Brain pericyte (primary cell): ENCODE data around the gene CFDP1.
A peak's percentile ranks its signal among the peaks of the same experiment; 100 is the strongest.

Experiments
- DNase-seq: peaks from one replicate; pipeline ENCODE4 v3.0.0-alpha.2; 2012; ENCODE audit warnings: low read depth, low spot score

CFDP1 gene

DNA sequence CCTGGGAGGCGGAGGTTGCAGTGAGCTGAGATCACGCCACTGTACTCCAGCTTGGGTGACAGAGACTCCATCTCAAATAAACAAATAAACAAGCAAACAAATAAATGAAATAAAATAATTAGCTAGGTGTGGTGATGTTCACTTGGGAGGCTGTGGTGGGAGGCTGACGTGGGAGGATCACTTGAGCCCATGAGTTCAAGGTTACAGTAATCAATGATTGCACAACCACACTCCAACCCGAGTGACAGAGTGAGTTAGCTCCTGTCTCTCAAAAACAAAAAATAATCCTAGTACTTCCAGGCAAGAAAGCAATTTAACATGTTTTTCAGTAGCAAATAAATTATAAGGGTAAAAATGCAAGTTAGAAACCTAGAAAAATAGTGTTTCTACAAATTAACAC is 26.4 kb downstream of the CFDP1 start:
- no peak for DNase-seq

DNA sequence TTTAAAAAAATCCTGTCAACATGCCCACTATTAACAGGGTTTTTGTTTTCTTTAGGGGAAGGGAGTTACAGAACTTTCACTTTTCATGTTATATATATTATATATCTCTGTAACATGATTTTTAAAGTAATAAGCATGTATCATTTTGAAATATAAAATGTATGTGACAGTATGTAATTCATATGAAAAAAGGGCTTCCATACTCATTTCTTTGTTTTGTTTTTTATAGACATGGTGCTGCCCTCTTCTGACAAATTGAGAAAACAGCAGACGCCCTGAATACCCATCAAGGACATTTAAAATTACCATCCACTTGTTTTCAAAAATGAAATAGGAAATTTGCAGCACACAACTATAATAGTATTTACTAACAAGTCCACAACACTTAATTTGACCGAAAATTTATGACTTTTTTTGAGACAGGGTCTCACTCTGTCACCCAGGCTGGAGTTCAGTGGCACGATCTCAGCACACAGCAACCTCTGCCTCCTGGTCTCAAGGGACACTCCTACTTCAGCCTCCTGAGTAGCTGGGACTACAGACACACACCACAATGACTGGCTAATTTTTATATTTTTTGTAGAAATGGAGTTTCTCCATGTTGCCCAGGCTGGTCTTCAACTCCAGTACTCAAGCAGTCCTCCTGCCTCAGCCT is 30.4 kb downstream of the CFDP1 start:
- DNase-seq, result no peak

DNA sequence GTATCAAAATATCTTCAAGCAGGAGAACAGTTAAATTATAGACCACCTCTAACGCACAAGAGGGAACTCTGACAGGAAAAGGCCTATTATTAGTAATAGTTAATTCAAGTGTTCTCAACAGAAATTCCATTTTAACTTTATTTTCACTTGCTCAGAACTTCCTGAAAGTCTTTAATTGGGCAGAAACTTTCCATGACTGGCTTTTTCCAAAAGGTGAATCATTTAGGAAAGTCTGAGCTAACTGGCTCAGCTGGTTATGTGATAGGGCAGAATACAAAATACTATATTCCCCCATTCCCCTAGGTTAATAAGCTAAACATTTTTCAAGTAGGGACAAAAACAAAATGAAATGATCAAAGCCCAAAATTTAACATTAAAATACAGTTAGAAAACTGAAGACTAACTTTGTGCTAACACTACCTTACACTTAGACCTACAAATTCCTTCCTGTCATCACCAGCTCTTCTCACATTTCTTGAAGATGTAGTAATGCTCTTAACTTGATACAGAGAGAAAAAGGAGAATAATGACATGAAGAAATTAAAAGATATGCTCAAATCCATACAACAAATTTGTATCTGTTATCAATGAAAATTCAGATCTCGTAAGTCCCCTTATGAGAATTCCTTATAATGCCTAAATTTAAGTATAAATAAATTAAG is 31.0 kb downstream of the CFDP1 start:
- DNase-seq, result no peak

DNA sequence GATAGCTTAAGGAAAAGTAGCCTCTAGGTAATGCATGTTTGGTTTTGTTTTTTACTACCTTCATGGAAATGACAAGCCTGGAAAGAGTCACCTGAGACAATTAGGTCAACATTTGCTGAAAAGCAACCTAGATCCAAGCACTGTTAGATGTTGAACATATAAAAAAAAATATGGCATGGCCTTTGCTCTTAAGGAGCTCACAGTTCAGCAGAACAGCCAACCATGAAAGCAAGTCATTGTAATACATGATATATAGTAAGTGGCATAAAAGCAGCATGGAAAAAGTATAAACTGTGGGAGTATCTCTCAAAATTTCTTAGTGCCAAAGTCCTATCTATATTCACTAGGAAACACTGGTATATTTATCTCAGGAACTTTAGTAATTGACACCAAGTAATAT is 31.6 kb downstream of the CFDP1 start:
- no peak for DNase-seq

DNA sequence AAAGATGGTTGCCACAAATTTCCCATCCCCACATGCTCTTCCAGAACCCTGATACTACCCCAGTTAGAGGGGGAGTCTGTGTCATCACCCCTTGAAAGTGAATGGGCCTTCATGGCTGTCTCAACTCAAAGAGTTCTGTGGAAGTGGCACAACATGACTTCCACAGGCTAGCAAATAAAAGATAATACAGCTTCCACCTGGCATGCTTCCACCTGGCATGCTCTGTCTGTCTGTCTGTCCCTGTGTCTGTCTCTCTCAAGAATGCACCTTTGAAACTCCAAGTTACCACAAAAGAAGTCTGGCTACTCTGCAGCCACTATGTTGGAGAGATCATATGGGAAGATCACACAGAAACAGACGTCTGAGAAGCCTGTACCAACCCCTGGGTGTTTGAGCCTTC is 35.0 kb downstream of the CFDP1 start:
- no peak for DNase-seq

DNA sequence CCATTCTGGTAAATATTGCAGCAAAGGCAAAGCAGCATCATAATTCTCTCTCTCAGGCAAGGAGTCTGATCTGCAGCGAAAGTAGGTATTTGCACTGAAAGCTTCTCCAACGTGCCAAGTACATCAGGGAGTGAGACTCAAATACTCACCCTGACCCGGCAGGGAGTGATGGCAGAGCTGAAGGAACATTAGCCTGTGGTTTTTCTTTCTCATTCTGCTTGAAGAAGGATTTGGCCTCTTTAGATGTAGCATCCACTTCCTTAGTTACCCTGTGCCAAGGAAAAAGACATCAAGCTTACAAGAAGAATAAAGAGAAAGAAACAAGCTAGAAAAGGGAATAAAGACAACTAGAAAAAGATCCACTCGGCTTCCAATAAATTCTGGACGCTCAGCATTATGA is 38.4 kb downstream of the CFDP1 start:
- DNase-seq, result no peak

DNA sequence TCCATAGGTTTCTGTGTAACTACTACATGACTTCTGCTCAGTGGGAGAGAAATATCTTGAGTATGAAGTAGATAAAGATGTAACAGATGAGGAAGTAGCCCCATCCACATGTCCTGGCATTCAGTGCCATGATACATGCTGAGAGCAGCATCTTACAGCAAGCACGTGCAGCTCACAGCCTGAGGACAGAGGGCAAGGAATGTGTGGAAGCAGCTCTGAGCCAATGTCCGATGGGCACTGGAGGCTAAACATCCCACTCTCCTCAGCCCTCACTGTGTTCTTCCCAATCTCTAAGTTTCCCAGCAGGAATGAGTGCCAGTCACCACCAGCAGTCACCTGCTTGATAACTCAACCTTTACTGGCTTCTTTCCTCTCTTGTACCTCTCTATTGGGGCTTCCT is 40.4 kb downstream of the CFDP1 start:
- no peak for DNase-seq

DNA sequence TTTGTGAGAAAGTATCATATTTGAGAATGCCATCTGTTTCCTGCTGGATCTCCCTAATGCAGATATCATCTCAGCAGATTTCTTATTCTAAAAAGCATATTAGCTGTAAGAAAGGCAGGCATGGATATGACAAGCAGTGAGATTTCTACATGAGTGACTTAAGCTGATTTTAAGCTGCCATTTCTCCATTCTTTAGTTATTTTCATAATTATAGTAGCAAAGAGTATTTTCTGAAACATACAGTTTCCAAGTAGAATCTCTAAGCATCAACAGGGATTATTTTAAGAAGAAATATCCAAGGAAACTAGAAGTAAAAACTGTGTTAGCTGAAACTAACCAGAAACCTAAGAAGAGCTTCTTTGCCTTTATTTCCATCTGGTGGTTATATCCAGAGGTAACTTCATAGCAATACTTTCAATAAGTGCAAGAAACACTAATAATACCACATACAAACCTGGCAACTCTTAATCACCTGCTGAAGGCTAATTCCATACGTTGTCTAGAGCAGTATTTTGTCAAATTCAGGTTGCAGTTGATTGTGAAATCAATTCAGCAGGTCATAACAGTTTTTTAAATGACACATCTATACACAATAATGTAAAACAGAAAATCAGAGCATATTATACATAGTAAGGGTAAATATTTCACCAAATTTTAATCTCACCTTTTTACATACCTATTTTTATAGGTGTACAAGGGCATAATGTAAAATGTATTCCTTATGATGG is 42.2 kb downstream of the CFDP1 start:
- DNase-seq, result no peak

DNA sequence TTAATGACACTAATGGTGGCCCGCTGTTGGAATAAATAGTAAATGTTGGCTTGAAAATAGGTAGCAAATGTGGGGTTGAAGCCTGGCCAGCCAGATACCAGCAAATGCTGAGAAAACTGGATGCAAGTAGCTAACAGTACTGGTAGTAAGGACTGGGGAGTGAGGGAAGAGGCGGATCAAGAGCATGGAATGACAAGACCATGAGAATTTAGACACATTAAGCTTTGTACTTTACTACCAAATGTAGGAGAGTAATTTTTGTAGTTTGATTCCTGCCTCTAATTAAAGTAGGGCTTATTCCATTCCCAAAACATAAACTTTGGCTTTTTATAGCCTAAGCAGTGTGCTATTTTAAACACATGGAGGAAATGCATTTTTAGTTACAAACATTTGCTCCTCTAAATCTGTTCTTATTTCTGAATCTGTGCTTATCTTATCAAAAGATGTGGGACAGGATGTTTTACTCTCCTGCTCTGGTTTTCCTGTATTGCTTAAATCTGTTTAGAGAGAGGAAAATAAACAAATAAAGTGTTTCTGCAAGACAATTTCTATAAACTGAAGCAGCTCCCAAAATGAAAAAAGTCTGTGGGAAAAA is 44.1 kb downstream of the CFDP1 start:
- DNase-seq, result no peak

DNA sequence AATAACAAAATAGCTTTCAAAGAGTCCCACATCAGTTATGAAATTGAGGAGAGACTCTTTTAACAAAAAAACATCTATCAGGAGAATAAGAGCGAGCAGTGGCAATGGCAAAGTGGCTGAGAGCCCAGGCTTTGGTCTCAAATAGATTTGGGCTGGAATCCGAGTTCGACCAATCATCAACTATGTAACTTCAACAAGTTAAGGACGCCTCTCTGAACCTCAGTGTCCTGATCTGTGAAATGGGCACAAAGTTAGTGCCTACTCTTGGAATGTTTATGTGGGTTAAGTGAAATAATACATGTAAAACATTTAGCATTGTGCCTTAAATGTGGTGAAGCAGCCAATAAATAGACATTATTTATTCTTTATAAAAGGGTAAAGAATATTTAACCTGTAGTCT is 45.4 kb downstream of the CFDP1 start:
- no peak for DNase-seq

DNA sequence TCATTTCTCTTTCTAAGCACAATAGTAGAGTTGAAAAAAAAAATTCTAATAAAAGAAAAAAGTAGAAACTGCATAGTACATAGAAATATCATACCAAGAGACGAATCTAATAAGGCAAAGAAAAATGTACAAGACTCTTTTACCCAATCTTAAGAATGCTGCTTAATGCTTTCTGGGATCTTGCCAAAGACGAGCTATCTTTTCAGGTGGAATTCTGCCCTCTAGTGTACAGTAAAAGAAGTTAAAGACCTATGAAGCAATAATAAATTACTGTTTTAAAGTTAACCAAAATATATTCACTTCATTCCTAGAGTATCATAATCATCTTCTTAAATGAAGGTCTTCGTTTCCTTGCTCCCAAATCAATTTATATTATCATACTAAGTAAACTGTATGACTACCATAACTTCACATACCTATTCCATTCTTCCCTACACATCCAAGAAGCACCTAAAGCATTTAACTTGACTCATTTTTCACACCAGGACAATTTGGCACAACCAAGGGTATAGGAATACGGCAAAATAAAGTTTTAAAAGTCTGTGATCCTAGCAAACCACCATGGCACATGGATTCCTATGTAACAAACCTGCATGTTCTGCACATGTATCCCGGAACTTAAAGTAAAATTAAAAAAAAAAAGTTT is 47.7 kb downstream of the CFDP1 start:
- peak; percentile 18 for DNase-seq

DNA sequence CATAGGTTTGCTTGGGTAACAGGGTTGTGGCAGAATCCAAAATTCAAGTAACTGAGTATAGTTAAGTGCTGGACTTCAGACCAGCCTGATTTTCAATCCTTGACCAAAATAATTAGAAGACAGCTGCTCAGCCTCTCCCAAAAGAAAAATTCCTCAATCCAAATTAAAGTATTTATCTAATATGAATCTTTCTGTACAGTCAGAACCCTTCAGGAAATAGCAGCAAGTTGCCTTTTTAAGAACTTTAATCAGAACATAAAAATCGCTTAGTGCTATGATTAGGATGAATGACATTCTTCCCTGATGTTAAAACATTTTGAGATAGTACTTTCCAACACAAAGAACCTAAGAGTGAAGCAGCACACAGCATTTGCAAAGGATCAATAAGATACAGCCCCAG is 50.2 kb downstream of the CFDP1 start:
- DNase-seq, result no peak

DNA sequence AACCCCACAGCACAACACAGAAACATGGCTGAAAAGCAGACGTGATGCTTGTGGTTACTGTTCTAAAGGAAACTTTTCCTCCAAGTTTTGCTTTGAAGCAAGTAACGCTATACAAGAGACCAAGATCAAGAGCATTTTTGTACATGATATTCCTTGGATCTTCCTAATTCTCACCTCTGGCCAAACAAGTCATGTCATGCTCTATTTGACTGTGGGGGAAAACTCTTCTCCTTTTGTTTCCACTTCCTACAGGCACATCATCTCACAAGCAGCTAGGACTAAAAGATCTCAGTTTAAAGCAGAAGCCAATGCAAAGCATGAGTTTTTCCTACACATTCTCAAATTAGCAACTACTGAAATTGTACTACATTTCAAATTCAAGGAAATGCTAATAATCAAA is 50.7 kb downstream of the CFDP1 start:
- no peak for DNase-seq

DNA sequence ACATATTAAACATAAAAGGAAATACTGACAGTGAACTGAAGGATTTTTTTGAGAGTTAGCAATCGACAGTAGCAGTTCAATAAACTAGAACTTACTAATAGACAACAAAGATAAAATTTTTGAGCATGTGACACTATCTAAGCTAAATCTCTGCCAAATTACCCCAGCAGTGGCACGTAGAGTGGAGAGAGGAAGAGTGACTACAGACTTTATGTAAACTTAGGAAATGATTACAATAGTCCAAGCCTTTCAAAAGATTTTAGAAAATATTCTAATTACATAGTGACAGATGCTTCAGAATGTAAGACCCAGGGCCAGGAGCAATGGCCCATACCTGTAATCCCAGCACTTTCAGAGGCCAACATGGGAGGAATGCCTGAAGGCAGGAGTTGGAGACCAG is 52.4 kb downstream of the CFDP1 start:
- DNase-seq, result no peak

DNA sequence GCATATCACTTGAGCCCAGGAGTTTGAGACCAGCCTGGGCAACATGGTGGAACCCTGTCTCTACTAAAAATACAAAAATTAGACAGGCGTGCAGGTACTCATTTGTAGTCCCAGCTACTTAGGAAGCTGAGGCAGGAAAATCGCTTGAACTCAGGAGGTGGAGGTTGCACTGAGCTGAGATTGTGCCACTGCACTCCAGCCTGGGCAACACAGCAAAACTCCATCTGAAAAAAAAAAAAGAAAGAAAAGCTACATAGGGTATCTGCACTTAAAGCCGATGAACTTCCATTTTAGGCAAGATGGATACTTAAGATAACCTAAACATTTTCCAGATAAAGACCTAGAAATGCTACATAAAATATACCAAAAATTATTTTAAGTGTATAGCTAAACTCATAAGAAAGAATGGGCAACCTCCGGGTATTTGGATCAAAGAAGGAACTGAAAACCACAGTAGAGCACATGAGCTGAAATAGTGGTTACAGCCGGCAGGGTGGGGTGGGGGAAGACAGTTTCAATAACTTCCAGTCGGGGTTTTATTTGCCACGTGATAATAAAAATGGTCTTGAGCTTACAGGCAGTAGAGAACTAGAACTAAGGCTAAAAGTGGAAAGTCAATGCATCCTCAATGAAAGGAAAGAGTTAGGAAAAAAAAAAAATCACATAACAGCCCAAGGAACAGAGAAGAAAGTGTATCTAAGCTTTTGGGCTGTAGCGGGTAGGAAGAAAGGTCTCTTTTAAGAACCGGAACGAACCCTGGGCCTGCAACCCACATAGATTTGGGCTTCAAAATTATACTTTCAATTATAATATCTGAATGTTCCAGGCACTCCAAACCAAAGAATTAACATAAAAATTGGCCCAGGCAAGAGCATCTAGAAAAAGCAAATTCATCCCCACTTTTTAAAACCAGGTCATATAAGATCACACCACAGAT is 53.1 kb downstream of the CFDP1 start:
- DNase-seq, result no peak

DNA sequence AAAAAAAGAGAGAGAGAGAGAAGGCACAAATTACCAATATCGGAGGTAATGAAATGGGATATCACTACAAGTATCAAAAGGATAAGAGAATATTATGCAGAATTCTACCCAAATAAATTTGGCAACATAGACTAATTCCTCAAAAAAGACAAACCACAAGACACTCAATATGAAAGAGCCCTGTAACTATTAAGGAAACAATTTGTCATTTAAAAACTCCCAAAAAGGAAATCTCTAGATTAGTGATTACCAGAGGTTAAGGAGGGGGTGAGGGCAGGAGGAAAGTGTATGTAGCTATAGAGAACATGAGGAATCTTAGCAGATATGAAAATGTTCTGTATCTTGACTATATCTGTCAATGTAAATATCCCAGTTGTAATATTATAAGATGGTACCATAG is 54.0 kb downstream of the CFDP1 start:
- no peak for DNase-seq

DNA sequence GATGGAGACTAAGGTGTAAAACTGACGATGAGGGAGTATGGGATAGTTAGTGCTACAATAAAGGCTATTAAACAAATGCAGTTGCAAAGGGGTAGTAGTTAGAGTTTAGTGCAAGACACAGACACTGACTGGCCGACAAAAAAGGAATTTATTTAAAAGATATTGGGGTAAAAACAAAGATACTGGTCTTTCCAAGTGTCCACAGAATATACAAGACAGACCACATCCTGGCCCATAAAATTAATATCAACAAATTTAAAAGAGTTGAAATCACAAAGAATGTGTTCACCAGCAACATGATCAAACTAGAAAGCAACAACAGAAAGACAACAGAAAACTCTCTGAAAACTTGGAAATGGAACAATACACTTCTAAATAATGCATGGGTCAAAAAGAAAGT is 54.7 kb downstream of the CFDP1 start:
- no peak for DNase-seq

DNA sequence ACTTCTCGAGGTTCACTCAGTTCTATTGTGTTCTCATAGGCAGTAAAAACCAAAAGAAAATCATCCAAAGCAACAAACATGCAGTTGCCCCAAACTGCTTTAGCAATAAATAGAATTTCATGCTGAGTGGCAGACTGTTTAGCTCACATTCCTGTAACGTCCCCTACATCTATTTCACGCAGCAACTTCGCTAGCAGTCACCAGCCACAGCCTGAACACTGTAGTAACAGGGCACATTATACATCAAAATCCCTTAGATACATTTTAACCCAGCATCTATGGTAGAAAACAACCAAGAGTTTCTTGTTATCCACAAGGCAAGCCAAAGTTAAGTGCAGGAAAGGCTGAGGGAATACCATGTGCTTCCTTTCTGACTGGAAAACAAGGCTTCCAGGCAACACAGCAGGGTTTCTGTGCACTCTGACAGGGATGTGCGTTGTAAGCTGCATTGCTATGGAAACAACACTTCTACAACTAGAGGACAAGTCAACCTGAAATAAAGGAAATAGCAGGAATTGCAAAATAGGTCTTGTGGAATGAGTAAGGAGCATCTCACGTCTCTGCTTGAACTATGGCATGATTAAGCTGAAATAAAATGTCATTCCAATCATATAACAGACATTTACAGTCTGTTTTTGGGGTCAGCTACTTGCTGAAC is 55.4 kb downstream of the CFDP1 start:
- DNase-seq, result peak; percentile 97

DNA sequence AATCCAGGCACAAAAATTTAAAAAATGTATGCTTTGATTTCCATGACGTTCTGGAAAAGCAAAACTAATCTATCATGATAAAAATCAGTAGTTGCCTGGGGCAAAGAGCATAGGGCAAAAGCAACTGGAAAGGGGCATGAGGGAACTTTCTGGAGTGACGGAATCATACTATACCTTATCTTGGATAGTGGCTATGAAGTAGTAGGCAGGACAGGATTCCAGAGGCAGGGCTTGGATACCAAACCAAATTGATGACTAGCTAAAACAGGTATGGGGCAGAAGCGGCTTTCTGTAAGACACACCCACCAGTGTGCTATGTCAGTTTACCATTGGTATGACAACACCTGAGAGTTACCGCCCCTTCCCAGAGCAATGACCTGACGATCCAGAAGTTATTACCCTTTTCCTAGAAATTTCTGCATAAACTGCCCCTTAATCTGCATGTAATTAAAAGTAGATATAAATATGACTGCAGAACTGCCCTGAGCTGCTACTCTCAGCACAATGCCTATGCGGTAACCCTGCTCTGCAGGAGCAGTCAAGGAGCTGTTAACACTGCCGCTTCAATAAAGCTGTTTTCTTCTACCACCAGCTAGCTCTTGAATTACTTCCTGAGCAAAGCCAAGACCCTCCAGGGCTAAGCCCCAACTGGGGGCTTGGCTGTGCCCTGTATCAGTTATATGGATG is 56.7 kb downstream of the CFDP1 start:
- DNase-seq, result no peak

DNA sequence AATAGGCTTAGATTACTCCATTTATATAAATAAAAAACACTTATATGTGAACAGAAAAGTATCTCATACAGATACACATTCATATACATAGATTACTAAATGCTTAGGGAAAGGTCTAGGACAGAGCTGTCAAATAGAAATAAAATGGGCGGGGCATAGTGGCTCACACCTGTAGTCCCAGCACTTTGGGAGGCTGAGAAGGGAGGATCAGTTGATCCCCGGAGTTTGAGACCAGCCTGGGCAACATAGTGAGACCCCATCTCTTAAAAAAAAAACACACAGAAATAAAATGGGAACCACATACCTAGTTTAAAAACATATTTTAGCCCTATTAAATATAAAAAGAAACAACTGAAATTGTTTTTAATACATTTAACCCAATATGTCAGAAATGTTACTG is 58.9 kb downstream of the CFDP1 start:
- DNase-seq, result no peak
